KG1 (cell line): ENCODE results near the gene PAX2.

Source experiments
- DNase-seq: peaks from one replicate; lab custom pipeline; 2025; lab: John Stamatoyannopoulos, UW

Gene PAX2

DNA sequence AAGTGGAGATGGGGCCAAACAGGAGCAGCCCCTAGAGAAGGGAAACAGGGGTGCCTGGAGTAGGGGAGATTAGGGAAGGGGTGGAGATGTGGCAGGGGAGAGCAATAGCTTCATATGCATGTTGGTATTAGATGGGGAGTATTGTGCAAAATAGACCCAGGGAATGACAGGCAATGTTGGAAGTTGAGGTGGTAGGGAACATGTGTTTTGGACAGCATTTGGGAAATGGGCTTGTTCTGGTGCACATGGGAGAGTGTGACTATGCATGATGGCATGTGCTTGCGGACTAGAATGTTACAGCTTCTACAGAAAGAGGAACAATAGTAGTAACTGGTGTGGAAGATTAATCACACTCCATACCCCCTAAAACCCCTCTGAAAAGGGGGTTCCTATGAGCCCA lies 10.4 kb downstream of the PAX2 start:
- DNase-seq, result no peak

DNA sequence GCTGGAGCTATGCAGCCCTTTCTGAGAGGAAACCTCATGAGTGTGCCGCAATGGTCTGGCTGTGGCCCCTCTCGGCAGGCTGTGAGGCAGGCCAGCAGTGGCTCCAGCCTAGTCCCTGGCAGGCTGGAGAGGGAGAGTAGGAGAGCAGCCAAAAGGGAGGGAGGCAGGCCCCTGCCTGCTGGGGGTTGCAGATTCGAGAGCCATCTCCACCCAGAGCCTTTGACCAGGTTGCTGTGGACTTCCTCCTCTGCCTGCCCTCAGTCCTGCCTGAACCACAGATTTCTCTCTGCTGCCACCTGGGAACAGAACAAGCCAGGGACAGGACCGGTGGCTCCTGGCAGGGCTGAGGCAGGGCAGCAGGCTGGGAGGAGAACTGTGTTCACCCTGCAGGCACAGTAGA lies 13.9 kb downstream of the PAX2 start:
- DNase-seq, result no peak

DNA sequence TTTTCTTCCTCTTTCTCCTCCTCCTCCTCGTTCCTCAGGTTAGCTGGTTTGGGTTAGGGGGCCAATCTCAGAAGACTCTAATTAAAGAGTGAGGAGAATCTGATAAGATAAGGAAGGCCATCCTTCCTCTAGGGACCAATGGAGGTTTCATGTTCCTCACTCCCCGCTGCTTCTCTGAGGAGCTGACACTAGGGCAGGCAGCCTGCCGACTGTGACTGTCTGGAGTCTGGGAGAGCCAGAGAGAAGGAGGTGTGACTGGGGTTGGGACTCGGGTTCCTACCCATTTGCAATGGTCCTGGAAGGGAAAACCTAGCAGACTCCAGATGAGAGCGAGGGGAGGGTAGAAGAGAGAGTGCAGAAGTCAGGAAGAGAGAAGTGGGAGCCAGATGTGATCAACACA lies 15.3 kb downstream of the PAX2 start:
- DNase-seq, result no peak

DNA sequence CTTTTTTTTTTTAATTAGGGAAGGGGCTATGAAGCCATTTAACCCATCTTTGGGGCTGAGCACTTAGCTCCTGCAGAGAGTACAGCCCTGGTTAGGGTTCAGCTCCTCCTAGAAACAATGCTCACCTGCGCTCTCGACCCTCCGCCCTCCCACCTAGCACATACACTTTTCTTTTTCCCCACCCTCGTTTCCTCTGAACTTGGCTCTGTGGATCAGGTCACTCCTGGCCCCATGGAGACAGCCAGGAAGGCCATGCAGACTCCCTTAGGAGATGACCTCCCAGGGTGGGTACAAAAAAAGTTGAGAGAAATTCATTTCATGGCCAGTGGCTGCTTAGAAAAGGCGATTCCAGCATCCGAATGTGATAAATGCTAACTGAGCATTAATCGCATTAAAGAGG lies 15.8 kb downstream of the PAX2 start:
- no peak for DNase-seq

DNA sequence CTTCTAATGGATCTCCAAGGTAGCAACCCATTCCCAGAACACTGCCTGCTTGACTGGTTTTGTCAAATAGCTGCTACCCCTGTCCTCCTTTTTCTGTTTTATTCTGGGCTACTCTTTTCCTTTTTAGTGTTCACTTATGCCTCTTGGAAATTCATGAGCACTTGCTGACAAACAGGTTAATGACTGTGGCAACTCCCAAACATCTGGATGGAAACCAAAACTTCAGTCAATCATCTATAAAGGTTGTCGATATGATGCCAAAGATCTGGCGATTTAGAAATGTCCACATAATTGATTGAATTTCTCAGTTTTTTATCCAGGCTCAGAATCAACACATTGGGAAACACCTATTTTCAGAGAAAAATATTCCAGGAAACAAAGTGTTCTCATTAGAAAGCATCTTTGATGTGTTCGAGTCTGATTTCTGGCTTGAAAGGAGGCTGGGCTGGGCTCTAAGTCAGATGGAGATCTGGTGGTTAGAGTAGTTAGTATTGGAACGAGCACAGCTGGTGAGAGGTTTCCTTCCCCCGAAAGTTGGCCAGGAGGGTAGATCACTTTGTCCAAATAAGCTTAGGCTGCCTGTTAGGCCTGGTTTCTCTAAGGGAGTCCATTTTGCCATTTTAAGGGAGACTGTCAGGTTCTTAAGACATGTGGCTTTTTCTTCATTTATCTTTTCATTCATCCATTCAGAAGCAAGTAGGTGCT lies 17.8 kb downstream of the PAX2 start:
- DNase-seq, result no peak

DNA sequence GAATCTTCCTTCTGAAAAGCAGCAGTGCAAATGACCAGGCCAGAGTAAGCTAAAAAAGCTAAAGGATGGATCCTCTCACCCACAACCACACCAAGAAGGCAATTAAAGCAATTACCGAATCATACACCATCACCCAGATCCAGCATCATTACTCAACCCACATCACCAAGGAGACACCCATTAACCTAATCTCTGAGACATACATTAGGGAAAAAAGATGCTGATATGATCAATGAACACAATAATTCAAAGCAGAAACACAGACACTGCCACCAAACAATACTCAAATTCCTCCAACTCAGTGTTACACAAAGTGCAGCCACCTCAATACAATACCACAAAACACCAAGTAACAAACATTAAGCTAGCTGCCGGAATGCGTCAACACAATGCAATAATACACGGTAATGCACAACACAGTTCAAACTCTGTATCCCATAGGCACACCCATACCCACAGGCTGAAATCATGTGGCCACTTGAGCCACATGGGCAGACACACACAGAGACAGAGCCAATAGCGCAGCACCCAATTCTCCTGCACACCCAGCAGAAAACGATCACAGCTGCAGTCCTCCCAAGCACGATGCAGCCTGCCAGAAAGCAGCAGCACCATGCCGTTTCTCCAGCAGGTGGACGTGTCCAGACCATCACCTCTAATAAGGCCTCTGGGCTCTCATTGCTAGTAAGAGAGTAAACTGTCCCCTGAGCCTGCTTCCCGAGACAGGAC lies 21.5 kb downstream of the PAX2 start:
- no peak for DNase-seq

DNA sequence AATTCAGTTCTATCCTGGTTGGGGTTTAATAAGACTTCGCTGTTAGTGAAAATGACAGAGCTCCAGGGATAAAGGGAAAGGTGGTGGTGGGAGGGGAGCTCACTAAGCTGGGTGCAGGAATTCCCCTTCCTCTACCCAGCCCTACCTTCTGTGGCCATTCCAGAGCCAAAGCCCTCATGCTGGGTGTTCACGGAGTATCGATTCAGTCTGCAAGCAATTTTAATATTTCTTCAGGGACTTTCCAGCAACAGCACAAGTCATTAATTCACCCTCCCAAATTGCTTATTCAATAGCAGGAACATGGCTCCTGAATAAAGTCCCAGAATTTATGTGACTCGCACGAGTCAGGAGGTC lies 22.0 kb downstream of the PAX2 start:
- no peak for DNase-seq

DNA sequence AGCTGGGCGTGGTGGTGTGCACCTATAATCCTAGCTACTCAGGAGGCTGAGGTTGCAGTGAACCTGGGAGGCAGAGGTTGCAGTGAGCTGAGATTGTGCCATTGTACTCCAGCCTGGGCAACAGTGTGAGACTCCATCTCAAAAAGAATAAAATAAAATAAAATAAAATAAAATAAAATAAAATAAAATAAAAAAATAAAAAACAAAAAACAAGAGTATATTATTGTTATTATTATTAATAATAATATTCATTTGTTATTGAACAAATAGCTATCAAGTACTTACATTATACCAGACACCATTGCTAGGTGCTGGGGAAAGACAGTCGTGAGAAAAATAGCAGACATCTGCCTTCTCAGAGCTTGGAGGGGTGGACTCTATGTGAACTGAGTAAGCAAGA lies 24.1 kb downstream of the PAX2 start:
- no peak for DNase-seq

DNA sequence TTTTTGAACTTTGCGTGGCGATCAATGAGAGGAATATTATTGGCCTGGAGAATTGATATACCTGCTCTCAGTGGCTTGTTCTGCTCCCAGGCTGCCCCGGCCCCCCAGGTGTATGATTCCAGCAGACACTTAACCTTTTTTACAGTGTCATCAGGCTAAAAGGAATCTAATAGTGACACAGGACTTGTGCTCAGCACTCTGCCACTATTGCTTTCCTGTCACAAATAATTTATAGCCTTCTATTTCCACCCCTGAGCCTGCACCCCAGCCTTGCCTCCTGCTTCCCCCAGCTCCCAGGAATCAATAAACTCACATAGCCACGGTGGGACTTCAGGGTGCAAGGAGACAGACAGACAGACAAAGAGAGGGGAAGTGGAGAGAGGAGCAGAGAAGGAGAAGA lies 28.3 kb downstream of the PAX2 start:
- DNase-seq, result no peak

DNA sequence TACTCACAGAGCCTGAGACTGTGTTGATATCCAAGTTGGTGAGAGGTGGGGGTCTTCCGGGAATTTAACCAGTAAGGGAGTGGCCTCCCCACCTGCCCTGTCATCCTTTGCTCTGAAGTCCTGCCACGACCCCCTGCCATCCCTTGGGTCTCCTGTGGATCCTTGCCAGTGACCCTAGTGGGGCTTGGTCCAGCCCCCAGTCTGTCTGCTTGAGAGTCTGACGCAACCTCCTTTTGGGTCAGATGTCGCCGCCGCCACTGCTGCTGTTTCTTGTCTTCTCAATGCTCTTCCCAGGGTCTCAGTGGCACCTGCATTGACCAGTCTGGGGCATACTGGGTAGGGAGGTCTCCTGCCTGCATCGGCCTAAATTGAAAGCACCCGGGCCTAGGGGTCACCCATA lies 28.8 kb downstream of the PAX2 start:
- DNase-seq, result no peak

DNA sequence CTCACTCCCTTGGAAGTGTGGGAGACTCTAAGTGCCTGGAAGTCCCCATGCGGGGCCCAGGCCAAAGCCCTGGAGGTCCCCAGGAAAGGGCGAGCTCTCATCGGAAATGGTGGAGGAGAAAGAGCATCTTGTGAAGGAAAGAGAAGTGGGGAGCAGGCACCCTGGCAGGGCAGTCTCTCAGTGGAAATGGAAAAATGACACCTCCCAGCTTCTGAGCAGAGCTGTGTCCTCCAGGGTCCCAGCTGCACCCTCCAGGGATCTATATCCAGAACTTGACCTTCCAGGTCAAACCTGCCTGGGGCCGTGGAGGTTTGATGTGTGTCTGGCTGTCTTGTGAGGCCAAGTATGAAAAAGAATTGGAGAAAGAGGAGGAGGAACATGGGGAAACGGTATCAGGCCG lies 29.5 kb downstream of the PAX2 start:
- DNase-seq, result no peak

DNA sequence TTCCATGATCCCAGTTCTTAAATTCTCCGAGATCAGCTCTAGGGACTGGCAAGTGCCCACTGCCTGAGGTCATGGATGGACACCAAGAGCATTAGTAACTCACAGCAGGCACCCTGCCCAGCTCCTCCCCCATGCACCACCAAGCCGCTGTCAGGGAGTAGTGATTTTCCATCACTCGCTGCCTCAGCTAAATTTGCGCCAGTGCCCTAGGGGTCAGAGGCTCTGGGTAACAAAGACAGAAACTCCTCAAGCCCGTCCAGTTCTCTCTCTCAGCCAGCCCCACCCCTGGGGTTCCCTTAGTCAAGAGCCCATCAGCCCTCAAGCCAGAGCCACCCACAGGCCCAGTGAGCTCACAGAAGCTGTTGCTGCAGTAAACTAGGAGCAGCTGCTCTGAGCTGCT lies 30.0 kb downstream of the PAX2 start:
- DNase-seq, result no peak

DNA sequence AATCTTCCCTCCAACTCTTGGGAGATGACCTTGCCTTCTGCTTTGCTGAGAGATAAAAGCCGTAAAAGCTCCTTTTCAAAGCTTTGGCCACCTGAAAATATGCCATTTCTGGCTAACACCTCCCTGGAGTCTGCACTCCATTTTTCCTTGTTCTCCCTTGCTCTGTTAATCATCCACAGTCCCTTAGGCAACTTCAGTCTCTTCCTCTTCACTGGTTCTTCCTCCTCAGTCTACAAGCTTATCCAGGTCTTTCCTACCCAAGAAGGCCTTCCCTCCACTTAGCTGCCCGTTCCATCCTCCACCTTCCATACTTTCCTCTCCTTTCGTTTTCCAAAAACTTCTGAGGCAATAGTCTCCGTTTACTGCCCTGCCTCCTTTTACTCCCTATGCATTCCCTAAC lies 30.5 kb downstream of the PAX2 start:
- no peak for DNase-seq

DNA sequence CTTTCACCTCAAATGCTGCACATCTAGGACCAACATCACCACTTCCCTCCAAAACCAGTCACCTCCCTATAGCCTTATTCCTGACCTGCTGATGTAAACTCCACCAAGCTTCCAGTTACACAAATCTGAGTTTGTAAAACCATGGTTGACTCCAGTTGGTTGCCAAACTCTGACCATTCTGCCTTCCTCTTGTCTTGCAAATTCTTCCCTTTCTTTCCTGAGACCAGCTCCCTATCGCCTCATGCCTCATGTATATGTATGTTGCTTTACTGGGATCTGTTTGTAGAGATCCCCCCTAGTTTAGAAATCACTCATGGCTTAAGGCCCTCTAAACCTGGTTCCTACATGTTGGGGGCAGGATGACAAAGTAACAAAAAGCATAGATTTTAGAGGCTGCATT lies 31.3 kb downstream of the PAX2 start:
- DNase-seq, result no peak

DNA sequence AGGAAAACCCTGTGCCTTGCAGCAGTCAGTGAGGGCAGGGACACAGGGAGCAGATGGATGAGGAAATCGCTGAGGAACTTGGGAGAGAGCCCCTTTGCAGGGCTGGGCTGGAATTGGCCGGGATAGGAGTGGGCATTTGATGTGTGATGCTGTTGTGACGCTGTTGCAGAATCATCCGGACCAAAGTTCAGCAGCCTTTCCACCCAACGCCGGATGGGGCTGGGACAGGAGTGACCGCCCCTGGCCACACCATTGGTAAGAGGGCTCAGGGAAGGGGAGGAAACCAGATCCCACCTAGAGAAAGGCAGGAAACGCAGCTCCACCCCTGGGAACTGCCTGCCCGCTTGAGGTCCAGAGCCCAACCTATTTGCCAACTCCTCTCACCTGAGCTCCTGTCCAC lies 33.9 kb downstream of the PAX2 start:
- DNase-seq, result no peak

DNA sequence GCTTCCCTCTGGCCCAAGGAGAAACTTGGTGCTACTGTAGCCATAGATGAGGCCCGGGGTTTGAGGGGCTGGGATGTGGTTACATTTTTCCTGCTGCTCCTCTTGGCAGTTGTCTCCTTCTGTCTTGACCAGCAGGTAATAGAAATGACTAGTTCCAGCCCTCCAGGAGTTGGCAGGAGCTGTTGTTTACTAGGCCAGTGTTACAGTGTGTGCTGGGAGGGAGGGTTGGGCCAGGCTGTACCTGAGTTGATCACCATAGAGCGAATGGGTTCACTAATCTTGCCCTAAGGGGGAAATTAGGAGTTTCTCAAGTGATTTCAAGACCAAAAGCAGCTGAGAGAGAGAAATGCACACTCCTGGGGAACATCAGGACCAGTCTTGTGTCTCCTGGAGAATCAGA lies 34.9 kb downstream of the PAX2 start:
- no peak for DNase-seq

DNA sequence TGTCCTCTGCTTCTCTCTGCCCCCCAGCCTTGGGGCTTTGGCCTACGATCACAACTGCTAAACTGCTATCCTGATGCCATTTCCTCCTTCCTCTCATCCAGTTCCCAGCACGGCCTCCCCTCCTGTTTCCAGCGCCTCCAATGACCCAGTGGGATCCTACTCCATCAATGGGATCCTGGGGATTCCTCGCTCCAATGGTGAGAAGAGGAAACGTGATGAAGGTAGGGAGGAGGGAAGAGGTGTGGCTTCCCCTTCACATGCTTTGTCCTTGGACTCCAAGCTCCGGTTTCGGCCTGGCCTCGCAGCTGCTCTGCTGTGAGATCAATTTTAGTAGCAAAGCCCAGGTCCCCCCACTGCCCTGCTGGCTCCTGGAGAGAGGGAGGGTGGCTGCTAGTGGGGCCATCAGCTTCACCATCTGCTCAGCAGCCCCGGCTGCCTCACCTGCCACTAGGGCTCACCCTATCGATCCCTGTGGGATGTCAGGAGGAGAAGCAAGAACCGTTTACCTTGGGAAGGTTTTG lies 35.8 kb downstream of the PAX2 start:
- no peak for DNase-seq

DNA sequence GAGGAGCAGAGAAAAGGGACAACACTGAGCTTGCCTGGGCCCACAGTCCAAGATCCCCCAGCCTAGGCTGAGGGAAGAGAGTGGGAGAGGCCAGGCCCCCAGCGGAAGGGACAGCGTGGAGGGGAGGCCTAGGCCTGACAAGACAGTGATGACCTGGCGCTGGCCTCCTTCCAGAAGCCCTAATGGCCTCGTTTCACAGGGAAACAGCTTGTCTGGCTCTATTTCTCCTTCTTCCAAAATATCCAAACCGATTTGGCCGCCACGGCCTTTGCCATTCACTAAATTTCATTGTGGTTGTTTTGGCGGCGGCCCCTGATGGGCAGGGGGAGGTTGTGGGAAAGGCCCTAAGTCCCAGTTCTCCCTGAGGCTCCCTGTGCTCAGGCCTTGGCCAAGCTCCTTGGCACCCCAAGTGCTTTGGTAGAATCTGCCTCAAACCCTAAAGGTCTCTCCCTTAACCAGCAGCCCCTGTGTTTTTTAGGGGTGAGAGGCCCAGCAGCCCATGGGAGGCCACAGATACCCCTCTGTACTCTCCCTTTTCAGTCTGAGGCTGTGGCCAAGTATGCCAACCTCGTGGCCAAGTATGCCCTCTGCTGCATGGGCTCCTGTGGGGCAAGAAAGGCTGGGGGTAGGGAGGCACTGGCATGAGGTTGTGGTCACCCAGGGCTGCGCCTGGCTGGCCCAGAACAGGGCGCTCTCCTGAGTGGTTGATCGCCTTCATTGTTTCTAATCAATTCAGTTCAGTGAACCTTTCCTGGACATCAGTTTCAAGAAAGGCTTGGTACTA lies 37.3 kb downstream of the PAX2 start:
- DNase-seq, result no peak

DNA sequence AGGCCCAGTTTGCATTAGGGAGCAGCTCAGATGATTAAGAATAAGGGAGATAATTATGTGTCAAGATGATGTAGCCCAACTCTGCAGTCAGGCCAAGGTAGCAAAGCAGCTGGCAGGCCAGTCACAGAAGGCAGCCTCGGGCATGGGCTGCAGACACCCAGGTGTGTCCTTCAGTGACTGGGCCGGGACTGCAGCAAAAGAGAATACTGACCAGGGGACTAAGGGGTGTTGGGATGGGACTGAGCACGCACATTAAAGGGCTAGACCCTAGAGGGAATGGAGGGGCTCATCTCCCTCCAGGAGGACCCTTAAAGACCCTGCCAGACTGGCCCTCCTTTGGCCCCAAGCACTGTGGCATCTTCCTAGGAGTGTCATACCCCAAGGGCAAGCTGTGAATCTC lies 38.7 kb downstream of the PAX2 start:
- DNase-seq, result no peak

DNA sequence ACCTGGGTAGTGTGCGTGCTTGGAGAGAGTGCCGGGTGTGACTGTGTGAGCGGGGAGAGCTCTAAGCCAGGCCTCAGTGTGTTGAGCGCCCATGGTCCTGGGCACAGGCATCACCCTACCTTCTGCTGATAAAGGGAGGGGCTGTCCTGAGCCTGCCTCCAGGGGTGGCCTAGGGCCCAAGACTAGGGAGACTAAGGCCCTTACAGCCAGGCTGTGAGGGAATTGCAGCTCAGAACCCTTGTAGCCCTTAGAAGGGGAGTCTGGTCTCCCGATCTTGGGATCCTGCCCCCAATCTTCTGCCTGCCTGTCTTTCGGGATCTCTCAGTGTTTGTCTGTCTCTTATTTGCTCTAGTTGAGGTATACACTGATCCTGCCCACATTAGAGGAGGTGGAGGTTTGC lies 41.2 kb downstream of the PAX2 start:
- DNase-seq, result no peak

DNA sequence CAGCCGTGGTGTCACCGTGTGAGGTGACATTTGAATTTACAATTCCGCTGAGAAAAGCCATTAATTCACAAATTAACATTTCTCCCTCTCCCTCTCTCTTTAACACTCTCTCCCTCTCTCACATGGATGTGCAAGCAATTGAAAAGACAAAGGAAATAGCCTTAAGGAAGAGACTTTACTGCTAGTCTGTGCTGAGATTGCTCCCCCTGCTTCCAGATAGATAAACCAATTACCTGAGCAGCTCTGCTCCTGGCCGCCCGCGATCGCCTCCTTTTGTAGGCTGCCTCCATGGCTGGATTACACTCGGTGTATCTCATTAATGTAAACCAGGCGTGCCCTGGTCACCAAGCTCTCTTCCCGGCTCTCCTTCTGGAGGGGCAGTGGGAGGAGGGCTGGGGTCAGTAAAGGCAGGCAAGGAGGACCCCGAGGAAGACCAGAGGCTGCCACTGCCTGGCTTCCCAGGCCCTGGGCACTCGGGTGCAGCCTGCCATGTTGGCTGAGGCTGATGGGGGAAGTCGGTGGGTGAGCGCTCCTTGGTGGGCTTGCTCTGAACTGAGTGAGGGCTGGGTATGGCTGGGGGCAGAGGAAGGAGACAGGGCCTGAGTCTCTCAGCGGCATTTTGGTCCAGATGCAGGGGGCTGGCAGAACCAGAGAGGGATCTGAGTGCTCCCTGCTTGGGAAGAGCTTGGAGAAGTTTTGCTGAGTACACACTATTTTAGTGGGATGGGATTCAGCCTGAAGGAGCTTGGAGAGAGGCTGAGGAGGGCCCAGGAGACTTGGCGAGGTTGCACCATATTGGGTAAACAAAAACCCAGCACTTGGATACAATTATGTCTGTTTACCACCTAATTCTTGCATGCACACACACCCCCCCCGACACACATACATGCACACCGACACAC lies 42.9 kb downstream of the PAX2 start:
- no peak for DNase-seq

DNA sequence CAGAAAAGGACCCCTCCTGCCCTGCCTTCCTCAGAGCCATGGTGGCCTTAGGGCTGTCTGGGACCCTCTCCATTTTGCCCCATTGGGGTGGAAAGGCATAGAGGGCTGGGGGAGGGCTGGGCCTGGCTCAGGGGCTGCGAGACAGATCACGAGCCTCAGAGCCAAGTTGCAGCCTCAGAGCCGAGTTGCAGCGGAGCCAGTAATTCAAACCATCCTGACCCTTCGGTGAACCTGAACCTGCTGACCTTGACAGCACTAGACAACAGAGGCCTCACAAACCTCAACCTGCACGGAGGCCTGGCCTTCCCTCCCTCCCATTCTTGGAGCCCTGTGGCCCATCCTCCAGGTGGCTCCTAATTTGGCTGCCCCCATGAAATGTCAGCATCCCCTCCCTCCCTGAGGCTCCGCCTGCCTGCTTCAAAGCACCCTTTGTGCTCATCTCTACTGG lies 45.4 kb downstream of the PAX2 start:
- DNase-seq, result no peak
